SK-N-SH treated with all-trans-retinoic acid at 6 μM for 48 hours (cell line): ENCODE data around the gene ZFP64.

Experiments used
- ATAC-seq: fragments of 200-7000 bp; cut with Tn5 transposase; 3 replicates; pipeline ENCODE4 v1.9.1; 2020; ENCODE audit warnings: mild to moderate bottlenecking, moderate library complexity
- ARNTL ChIP-seq: fragments of 450-650 bp; formaldehyde crosslinking; IDR thresholded peaks from 2 replicates; pipeline ENCODE4 v1.5.0; 2020; ENCODE audit warnings: low read depth, mild to moderate bottlenecking, moderate library complexity, borderline replicate concordance
- BACH2 ChIP-seq: fragments of 250-450 bp; sonication (Bioruptor Pico); IDR thresholded peaks from 2 replicates; pipeline ENCODE4 v1.9.0; 2021; ENCODE audit warnings: mild to moderate bottlenecking, borderline replicate concordance
- CSDC2 ChIP-seq: fragments of 250-450 bp; sonication (Bioruptor Pico); IDR thresholded peaks from 2 replicates; pipeline ENCODE4 v1.5.0; 2020; ENCODE audit warnings: mild to moderate bottlenecking, moderate library complexity
- ESRRG ChIP-seq: fragments of 250-450 bp; sonication (Bioruptor Pico); IDR thresholded peaks from 2 replicates; pipeline ENCODE4 v1.6.1; 2021; ENCODE audit warnings: mild to moderate bottlenecking
- GLIS3 ChIP-seq: fragments of 250-450 bp; sonication (Bioruptor Pico); IDR thresholded peaks from 2 replicates; pipeline ENCODE4 v1.5.0; 2020; ENCODE audit warnings: mild to moderate bottlenecking, moderate library complexity
- OSR1 ChIP-seq: fragments of 250-450 bp; sonication (Bioruptor Pico); IDR thresholded peaks from 2 replicates; pipeline ENCODE4 v1.8.0; 2022; ENCODE audit warnings: moderate library complexity, mild to moderate bottlenecking, inconsistent platforms
- PPARA ChIP-seq: fragments of 250-450 bp; sonication (Bioruptor Pico); IDR thresholded peaks from 2 replicates; pipeline ENCODE4 v1.5.0; 2020; ENCODE audit warnings: mild to moderate bottlenecking, borderline replicate concordance
- RARB ChIP-seq: fragments of 250-450 bp; sonication (Bioruptor Pico); IDR thresholded peaks from 2 replicates; pipeline ENCODE4 v1.8.0; 2021; ENCODE audit warnings: mild to moderate bottlenecking, moderate library complexity
- SNAI2 ChIP-seq: fragments of 250-450 bp; sonication (Bioruptor Pico); IDR thresholded peaks from 2 replicates; pipeline ENCODE4 v1.5.0; 2020; ENCODE audit warnings: mild to moderate bottlenecking, moderate library complexity
- ZFP3 ChIP-seq: fragments of 250-450 bp; sonication (Bioruptor Pico); IDR thresholded peaks from 2 replicates; pipeline ENCODE4 v1.5.0; 2020; ENCODE audit warnings: mild to moderate bottlenecking, moderate library complexity
- ZFP30 ChIP-seq: fragments of 450-650 bp; formaldehyde crosslinking; IDR thresholded peaks from 2 replicates; pipeline ENCODE4 v1.5.0; 2022; ENCODE audit warnings: mild to moderate bottlenecking, moderate library complexity
- ZNF565 ChIP-seq: fragments of 450-650 bp; formaldehyde crosslinking; conservative IDR thresholded peaks from 2 replicates; pipeline ENCODE4 v1.5.0; 2020; ENCODE audit warnings: low read depth, mild to moderate bottlenecking, moderate library complexity
- ZNF70 ChIP-seq: fragments of 450-650 bp; formaldehyde crosslinking; IDR thresholded peaks from 2 replicates; pipeline ENCODE4 v1.5.0; 2020; ENCODE audit warnings: mild to moderate bottlenecking, moderate library complexity
- ZNF8 ChIP-seq: fragments of 450-650 bp; formaldehyde crosslinking; IDR thresholded peaks from 2 replicates; pipeline ENCODE4 v1.5.0; 2020; ENCODE audit warnings: mild to moderate bottlenecking, moderate library complexity
- TF ChIP-seq, protein P1 (sequence below): fragments of 250-450 bp; sonication (Bioruptor Pico); IDR thresholded peaks from 2 replicates; pipeline ENCODE4 v1.5.1; 2020; ENCODE audit warnings: low read depth, mild to moderate bottlenecking, moderate library complexity
- TF ChIP-seq, protein P2 (sequence below): fragments of 250-450 bp; sonication (Bioruptor Pico); IDR thresholded peaks from 2 replicates; pipeline ENCODE4 v1.8.0; 2020; ENCODE audit warnings: mild to moderate bottlenecking, moderate library complexity, borderline replicate concordance
- TF ChIP-seq, protein P3 (sequence below): fragments of 250-450 bp; sonication (Bioruptor Pico); IDR thresholded peaks from 2 replicates; pipeline ENCODE4 v1.5.1; 2021; ENCODE audit warnings: mild to moderate bottlenecking, moderate library complexity
- TF ChIP-seq, protein P4 (sequence below): fragments of 250-450 bp; sonication (Bioruptor Pico); IDR thresholded peaks from 2 replicates; pipeline ENCODE4 v1.5.0; 2020; ENCODE audit warnings: mild to moderate bottlenecking, moderate library complexity
- TF ChIP-seq, protein P5 (sequence below): fragments of 250-450 bp; sonication (Bioruptor Pico); IDR thresholded peaks from 2 replicates; pipeline ENCODE4 v1.8.0; 2021; ENCODE audit warnings: low read depth, mild to moderate bottlenecking, moderate library complexity, borderline replicate concordance

Gene ZFP64

DNA sequence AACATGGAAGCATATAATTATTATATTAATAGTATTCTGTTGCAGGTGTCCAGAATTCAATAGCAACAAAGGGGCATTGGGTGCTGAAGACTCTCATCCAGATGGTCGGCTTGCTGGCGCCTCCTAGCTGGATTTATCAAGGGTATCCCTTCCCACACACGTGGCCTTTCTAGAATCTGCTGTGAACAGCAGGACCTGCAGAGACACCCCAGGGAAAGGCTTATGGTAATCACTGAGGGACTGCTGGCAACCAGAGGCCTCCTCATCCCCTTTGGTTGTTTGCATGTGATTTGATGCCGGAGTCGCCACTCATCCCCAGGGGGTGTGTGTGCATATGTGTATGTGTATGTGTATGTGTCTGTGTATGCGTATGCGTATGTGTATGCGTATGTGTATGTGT lies 20.6 kb downstream of the ZFP64 start:
- no peak for ATAC-seq
- TF ChIP-seq ZNF565 (CRISPR knock-in tag) = no peak
- TF ChIP-seq, protein P1, sequence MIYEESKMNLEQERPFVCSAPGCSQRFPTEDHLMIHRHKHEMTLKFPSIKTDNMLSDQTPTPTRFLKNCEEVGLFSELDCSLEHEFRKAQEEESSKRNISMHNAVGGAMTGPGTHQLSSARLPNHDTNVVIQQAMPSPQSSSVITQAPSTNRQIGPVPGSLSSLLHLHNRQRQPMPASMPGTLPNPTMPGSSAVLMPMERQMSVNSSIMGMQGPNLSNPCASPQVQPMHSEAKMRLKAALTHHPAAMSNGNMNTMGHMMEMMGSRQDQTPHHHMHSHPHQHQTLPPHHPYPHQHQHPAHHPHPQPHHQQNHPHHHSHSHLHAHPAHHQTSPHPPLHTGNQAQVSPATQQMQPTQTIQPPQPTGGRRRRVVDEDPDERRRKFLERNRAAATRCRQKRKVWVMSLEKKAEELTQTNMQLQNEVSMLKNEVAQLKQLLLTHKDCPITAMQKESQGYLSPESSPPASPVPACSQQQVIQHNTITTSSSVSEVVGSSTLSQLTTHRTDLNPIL (CRISPR knock-in tag) = no peak
- TF ChIP-seq GLIS3 = no peak
- no peak for TF ChIP-seq OSR1 (CRISPR knock-in tag)
- TF ChIP-seq ZFP3 (CRISPR knock-in tag) = no peak
- TF ChIP-seq ZFP30 (CRISPR knock-in tag) = no peak
- no peak for TF ChIP-seq ESRRG (CRISPR knock-in tag)
- no peak for TF ChIP-seq RARB (CRISPR knock-in tag)
- TF ChIP-seq, protein P2, sequence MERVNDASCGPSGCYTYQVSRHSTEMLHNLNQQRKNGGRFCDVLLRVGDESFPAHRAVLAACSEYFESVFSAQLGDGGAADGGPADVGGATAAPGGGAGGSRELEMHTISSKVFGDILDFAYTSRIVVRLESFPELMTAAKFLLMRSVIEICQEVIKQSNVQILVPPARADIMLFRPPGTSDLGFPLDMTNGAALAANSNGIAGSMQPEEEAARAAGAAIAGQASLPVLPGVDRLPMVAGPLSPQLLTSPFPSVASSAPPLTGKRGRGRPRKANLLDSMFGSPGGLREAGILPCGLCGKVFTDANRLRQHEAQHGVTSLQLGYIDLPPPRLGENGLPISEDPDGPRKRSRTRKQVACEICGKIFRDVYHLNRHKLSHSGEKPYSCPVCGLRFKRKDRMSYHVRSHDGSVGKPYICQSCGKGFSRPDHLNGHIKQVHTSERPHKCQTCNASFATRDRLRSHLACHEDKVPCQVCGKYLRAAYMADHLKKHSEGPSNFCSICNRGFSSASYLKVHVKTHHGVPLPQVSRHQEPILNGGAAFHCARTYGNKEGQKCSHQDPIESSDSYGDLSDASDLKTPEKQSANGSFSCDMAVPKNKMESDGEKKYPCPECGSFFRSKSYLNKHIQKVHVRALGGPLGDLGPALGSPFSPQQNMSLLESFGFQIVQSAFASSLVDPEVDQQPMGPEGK (CRISPR knock-in tag) = no peak
- no peak for TF ChIP-seq ZNF8 (CRISPR knock-in tag)
- TF ChIP-seq, protein P3, sequence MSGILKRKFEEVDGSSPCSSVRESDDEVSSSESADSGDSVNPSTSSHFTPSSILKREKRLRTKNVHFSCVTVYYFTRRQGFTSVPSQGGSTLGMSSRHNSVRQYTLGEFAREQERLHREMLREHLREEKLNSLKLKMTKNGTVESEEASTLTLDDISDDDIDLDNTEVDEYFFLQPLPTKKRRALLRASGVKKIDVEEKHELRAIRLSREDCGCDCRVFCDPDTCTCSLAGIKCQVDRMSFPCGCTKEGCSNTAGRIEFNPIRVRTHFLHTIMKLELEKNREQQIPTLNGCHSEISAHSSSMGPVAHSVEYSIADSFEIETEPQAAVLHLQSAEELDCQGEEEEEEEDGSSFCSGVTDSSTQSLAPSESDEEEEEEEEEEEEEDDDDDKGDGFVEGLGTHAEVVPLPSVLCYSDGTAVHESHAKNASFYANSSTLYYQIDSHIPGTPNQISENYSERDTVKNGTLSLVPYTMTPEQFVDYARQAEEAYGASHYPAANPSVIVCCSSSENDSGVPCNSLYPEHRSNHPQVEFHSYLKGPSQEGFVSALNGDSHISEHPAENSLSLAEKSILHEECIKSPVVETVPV (CRISPR knock-in tag) = no peak
- no peak for TF ChIP-seq SNAI2
- no peak for TF ChIP-seq CSDC2
- TF ChIP-seq ARNTL (CRISPR knock-in tag) = no peak

DNA sequence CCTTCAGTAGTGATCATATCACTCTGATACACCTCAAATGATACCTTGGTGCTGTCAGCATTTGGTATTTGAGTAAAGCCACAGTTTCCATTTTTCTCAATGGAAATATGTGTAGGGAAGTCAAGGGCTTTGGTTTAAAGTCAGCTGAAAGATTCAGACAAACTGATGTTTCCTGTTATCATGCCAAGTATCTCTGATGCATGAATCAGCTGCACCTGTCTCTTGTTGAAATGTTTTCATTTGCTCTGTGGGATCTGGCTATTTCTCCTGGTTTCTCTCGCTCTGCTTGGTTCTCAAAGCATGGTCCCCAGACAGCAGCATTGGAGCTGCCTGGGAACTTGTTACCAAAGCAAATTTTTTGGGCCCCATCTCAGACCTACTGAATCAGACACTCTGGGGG lies 23.5 kb downstream of the ZFP64 start:
- TF ChIP-seq BACH2 = no peak
- TF ChIP-seq SNAI2 = no peak
- TF ChIP-seq ZNF70 (CRISPR knock-in tag) = no peak
- TF ChIP-seq PPARA = no peak
- TF ChIP-seq ZFP30 (CRISPR knock-in tag) = no peak
- TF ChIP-seq RARB (CRISPR knock-in tag) = no peak
- TF ChIP-seq, protein P1 (CRISPR knock-in tag) = no peak
- TF ChIP-seq ESRRG (CRISPR knock-in tag) = no peak
- TF ChIP-seq, protein P2 (CRISPR knock-in tag) = no peak
- TF ChIP-seq, protein P4, sequence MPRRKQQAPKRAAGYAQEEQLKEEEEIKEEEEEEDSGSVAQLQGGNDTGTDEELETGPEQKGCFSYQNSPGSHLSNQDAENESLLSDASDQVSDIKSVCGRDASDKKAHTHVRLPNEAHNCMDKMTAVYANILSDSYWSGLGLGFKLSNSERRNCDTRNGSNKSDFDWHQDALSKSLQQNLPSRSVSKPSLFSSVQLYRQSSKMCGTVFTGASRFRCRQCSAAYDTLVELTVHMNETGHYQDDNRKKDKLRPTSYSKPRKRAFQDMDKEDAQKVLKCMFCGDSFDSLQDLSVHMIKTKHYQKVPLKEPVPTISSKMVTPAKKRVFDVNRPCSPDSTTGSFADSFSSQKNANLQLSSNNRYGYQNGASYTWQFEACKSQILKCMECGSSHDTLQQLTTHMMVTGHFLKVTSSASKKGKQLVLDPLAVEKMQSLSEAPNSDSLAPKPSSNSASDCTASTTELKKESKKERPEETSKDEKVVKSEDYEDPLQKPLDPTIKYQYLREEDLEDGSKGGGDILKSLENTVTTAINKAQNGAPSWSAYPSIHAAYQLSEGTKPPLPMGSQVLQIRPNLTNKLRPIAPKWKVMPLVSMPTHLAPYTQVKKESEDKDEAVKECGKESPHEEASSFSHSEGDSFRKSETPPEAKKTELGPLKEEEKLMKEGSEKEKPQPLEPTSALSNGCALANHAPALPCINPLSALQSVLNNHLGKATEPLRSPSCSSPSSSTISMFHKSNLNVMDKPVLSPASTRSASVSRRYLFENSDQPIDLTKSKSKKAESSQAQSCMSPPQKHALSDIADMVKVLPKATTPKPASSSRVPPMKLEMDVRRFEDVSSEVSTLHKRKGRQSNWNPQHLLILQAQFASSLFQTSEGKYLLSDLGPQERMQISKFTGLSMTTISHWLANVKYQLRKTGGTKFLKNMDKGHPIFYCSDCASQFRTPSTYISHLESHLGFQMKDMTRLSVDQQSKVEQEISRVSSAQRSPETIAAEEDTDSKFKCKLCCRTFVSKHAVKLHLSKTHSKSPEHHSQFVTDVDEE (CRISPR knock-in tag) = no peak
- TF ChIP-seq, protein P5, sequence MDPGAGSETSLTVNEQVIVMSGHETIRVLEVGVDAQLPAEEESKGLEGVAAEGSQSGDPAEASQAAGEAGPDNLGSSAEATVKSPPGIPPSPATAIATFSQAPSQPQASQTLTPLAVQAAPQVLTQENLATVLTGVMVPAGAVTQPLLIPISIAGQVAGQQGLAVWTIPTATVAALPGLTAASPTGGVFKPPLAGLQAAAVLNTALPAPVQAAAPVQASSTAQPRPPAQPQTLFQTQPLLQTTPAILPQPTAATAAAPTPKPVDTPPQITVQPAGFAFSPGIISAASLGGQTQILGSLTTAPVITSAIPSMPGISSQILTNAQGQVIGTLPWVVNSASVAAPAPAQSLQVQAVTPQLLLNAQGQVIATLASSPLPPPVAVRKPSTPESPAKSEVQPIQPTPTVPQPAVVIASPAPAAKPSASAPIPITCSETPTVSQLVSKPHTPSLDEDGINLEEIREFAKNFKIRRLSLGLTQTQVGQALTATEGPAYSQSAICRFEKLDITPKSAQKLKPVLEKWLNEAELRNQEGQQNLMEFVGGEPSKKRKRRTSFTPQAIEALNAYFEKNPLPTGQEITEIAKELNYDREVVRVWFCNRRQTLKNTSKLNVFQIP = no peak
- ATAC-seq = no peak
